Kidney glomerular epithelial cell (primary cell): ENCODE results near the gene POLDIP3.
A peak's percentile ranks its signal among the peaks of the same experiment; 100 is the strongest.
"Not testable (repeated sequence)": the region's sequence is repeated elsewhere in the genome, so short reads cannot be mapped to it uniquely, and the experiment has no call there.

Experiments
- DNase-seq: peaks from one replicate; lab custom pipeline; 2025; lab: John Stamatoyannopoulos, UW

The POLDIP3 gene

DNA sequence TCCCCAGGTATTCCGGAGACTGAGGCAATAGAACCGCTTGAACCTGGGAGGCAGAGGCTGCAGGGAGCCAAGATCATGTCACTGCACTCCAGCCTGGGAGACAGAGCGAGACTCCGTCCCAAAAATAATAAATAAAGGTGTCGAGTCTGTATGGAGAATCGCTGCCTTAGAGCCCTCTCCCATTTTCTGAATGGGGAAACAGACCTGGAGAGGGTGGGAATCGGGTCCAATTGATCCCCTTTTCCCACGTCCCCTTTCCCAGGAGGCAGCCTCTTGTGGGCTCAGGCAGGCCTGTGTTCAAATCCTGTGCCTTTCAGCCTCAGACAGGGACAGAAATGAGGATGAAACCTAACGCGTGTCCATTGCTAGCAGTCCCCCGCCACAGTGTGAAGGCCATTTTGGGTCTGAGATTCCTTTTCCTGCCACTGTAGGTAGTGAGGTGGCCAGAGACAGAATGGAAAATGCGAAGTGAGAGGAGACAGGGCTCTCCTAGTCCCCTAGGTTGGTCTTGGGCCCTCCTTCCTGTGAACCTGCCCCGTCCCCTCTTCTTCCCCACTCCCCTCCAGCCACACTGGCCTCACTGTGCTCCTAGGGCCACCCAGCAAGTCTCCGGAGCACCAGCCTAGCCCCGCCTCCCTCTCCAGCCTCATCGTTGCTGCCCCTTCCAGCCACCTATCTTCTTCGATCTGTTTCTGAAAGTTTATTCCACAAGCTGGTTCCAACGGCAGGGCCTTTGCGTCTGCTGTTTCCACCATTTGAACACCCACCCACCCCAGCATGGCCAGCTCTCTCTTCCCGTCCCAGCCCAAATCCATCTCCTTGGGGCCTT lies 2.7 kb upstream of the POLDIP3 start:
- no peak for DNase-seq

- not testable (repeated sequence) for DNase-seq
Measured at GRCh38 chr22:42615860-42616175, 1.1 kb upstream of the POLDIP3 start.

- DNase-seq = peak; percentile 99
Measured at GRCh38 chr22:42615092-42615859, 593 bp upstream of the POLDIP3 start.

DNA sequence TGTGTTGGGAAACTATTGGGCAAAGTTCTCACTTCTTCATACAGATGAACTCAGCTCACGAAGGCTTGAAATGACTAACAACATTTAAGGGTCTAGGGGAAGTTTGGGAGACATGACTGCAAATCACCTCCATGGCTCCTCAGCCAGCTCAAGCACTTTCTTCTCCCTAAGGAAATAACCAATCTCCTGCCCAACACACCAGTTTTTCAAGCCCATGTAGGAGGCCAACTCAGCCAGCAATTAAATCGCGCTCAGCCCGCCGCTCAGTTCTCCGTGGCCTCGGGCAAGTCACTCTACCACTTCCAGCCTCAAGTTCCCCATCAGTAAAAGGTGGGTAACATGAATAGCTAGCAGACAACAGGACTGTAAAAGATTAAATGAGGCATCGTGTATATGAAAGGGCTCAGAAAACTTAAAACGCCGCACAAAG lies 796 bp downstream of the POLDIP3 start:
- DNase-seq = no peak

DNA sequence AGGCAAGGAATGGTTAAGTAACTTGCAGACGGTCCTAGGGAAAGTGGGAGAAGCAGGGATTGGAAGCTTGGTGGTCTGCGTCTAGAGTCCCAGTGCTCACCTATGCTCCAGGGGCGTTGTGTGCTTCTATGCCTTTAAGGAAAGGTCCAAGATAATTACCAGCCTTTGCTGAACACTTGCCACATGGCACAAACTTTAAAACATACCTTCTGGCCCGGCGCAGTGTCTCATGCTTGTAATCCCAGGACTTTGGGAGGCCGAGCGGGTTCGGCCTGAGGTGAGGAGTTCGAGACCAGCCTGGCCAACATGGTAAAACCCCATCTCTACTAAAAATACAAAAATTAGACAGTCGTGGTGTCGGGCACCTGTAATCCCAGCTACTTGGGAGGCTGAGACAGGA lies 2.3 kb downstream of the POLDIP3 start:
- DNase-seq = no peak

- peak; percentile 78 for DNase-seq
Measured at GRCh38 chr22:42611051-42611450, 3.6 kb downstream of the POLDIP3 start.

GRCh38 chr22:42610186-42610585 lies 4.5 kb downstream of the POLDIP3 start:
- no peak for DNase-seq

GRCh38 chr22:42608823-42609361 lies 5.8 kb downstream of the POLDIP3 start:
- DNase-seq = peak; percentile 87

GRCh38 chr22:42608136-42608822 lies 6.4 kb downstream of the POLDIP3 start:
- no peak for DNase-seq

GRCh38 chr22:42607641-42608040 lies 7.0 kb downstream of the POLDIP3 start:
- DNase-seq = not testable (repeated sequence)

GRCh38 chr22:42604403-42604802 lies 10.3 kb downstream of the POLDIP3 start:
- peak; percentile 76 for DNase-seq

GRCh38 chr22:42603427-42603826 lies 11.3 kb downstream of the POLDIP3 start:
- DNase-seq = no peak

DNA sequence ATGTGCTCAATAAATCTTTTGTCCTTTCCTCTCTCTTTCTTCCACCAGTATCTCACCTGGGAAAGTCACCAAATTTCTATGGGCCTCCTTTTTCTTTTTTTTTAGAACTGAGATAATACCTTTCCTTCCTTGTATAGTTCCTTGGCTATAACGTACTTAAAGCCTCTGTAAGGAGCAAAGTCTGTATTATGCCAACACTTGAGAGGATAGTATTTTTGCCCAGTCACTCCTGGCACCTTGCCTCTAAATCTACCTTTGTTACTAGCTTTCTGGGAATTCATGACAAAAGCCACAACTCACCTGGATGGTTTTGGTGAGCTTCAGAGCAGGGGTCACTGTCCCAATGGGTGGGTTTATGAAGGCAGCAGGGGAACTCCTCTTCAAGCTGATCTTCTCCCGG lies 12.2 kb downstream of the POLDIP3 start:
- no peak for DNase-seq

DNA sequence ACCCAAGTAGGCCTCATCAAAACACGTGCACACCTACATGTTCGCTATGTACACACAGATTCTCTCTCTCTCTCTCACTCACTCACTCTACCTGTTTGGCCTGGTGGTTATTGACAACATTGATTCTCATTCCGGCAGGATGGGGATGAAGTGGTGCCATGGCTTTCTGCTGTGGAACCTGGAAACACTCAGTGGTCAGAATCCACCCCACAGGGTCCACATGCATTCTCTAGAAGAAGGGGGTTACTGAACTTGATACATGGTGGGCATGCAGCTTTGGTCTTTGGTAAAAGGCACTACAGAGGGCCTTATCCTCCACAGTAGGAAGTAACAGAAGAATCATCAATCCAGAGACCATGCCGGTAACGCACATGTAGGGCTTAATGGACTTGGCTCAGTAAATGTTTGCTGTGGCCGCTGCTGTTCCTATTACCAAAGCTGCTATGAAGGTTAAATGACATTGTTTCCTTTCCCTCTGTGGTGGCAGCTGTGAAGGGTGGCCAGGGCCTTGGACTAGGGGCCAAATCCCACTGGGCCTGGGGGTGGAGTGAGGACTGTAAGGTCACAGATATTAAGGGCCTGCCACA lies 12.7 kb downstream of the POLDIP3 start:
- no peak for DNase-seq

DNA sequence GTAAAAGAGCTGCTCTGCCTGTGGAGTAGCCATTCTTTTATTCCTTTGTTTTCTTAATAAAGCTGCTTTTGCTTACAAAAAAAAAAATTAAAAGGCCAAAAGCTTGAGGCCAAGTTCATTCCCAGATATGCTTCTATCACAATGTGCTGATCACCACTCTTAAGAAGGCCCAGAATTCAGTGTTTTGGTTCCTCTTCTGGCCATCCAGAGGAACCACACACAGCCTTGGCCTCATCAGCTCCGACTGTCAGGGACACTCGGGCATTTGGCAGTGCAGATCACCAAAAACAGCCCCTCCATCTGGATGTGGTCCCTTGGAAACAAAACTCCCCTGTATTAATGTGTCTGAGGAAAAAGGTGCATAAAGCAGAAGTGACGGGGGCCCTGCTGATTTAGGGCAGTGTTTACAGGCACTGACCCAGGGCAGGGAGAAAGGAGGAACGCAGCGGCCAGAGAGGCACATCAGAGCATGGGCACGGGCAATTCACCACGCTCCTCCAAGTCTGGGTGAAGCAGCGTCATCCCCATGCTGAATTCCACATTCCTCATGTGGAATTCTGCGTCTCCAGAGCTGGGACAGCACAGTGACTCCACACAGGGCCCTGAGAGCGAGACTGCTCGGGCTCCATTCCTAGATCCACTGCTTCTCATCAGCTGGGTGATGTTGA lies 17.7 kb downstream of the POLDIP3 start:
- DNase-seq = no peak

DNA sequence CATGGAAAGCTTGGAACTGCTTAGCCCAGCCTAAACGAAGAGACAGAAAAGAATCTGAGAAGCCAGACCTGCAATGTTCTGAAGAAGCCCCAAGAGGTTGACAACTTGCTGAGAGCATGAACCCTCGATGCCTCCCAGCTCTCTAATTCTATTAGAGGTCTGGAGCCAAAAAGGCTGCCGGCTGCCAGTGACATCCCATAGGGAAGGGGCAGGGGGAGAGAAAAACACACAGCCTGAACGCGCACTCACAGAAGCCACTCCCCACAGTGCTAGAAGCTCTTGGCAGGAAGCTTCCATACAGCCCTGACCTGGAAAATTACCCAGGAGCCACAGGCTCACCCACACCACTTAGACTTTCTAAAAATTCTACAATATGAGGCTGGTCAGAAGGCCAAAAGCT lies 18.3 kb downstream of the POLDIP3 start:
- DNase-seq = no peak

DNA sequence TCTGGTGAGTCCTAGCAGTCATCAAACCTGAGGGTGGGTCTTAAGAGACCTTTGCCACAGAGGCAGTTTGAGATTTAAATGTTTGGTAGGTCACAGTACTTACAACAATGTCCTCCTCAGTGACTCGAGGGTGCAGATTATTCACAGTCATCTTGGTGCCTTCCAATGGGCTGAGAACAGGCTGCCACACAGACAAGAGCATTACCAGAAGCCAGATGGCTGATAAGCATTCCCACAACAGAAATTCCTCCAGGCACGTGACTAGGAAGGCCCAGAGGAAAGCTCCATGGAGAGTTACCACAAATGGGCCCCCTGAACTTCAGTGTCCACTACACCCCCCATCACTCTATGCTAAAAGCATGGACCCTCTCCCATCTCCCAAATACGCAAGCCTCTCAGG lies 19.2 kb downstream of the POLDIP3 start:
- DNase-seq = no peak

DNA sequence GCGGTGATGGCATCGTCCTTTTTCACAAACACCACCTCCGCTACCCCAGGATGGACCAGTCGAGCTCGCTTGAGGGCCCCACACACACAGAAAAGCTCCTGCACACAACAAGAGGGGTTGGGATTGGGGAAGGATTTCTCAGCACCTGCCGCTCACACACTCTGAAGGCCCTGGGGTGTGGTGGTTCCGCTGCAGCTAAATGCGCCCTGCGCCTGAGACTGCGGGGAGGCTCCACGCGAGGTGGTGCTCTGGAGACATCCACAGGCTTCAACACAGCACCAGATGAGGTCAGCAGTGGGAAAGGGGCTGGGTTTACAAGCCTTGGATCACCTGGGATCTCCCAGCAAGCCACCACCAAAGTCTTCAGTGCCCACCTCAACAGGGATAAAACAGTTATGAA lies 22.7 kb downstream of the POLDIP3 start:
- DNase-seq = no peak

DNA sequence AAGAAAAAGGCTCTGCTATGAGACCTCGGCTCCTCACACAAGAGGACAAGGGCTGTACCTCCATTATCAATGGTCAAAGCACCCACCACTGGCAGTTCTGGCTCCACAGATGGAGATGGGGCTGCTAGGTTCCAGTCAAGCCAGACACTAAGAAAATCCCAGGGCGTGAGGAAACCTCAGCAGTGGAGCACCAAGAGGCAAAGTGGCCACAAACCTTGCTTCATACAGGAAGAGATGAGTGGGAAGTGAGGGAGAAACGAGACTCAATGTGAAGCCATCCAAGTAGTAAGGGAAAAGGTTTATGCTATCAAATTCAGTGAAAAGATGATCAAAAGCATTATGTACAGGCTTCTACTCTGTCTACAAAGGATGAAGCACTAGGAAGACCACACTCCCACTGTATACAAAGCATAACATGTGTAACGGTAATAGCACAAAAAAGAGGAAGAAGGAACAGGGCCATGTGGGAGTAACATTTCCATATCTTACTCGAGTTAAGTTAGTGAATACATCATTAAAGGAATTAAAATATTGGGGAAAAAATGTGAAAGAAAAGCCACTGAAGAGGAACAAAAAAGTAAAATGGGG lies 27.0 kb downstream of the POLDIP3 start:
- DNase-seq = no peak

DNA sequence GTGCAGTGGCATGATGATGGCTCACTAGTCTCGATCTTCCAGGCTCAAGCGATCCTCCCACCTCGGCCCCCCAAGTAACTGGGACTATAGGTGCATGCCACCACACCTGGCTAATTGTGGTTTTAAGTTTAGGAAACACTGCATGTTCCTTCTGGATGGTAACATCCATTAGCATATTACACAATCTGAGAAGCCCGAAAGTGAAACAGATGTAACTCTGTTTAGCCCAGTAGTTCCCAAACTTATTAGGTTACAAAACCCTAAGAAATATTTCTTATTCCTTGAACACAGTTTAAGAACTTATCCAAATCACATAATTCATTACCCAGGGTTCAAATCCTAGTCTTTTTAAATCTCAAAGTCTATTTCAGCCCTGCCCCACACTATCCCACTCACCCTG lies 28.3 kb downstream of the POLDIP3 start:
- DNase-seq = no peak

GRCh38 chr22:42585096-42585495 lies 29.6 kb downstream of the POLDIP3 start:
- no peak for DNase-seq
